ENCODE results near the gene FFAR1. TPM values are rescaled to one million over a fixed set of nuclear protein-coding genes. Genes with fewer than 3 reads are reported as not detected.

The FFAR1 gene
- total RNA-seq (2014; rRNA removed; shearing (Covaris generic); ENCODE audit: low replicate concordance), result 1.7 and 6.1 TPM in 2 replicates

GRCh38 chr19:35347171-35347929, at the start of gene FFAR1:
TSS of gene FFAR1 (plus strand) at chr19:35347902. CDS start at chr19:35351552, 3,650 bp downstream.
- in situ Hi-C loops (cut with HindIII; ENCODE audit: low pct_unique_long_range_greater_than_20kb, low sequenced_read_pairs), result no loop called here
- DNase-seq (ENCODE audit: low read depth), result no peak

- no peak for DNase-seq (ENCODE audit: low read depth)
- in situ Hi-C loops (cut with HindIII; ENCODE audit: low pct_unique_long_range_greater_than_20kb, low sequenced_read_pairs), result no loop called here
Observed at GRCh38 chr19:35297922-35298321, 49.8 kb upstream of the FFAR1 start.

GRCh38 chr19:35298561-35298972, 49.1 kb upstream of the FFAR1 start:
- in situ Hi-C loops (cut with HindIII; ENCODE audit: low pct_unique_long_range_greater_than_20kb, low sequenced_read_pairs), result no loop called here

GRCh38 chr19:35299523-35300338, 48.0 kb upstream of the FFAR1 start:
- DNase-seq (ENCODE audit: low read depth), result no peak
- in situ Hi-C loops (cut with HindIII; ENCODE audit: low pct_unique_long_range_greater_than_20kb, low sequenced_read_pairs), result no loop called here

More at GRCh38 chr19:35298561-35298972, 49.1 kb upstream of the FFAR1 start:
- DNase-seq (ENCODE audit: low read depth), result no peak

- no peak for DNase-seq (ENCODE audit: low read depth)
- in situ Hi-C loops (cut with HindIII; ENCODE audit: low pct_unique_long_range_greater_than_20kb, low sequenced_read_pairs), result no loop called here
Observed at GRCh38 chr19:35300339-35300649, 47.4 kb upstream of the FFAR1 start.

- in situ Hi-C loops (cut with HindIII; ENCODE audit: low pct_unique_long_range_greater_than_20kb, low sequenced_read_pairs), result no loop called here
- DNase-seq (ENCODE audit: low read depth), result no peak
Observed at GRCh38 chr19:35301961-35302360, 45.7 kb upstream of the FFAR1 start.

- no peak for DNase-seq (ENCODE audit: low read depth)
- in situ Hi-C loops (cut with HindIII; ENCODE audit: low pct_unique_long_range_greater_than_20kb, low sequenced_read_pairs), result no loop called here
Observed at GRCh38 chr19:35302446-35302845, 45.3 kb upstream of the FFAR1 start.

GRCh38 chr19:35303357-35303915, 44.3 kb upstream of the FFAR1 start:
- DNase-seq (ENCODE audit: low read depth), result no peak
- in situ Hi-C loops (cut with HindIII; ENCODE audit: low pct_unique_long_range_greater_than_20kb, low sequenced_read_pairs), result no loop called here

- DNase-seq (ENCODE audit: low read depth), result no peak
- in situ Hi-C loops (cut with HindIII; ENCODE audit: low pct_unique_long_range_greater_than_20kb, low sequenced_read_pairs), result no loop called here
Observed at GRCh38 chr19:35304036-35304435, 43.7 kb upstream of the FFAR1 start.

- no peak for DNase-seq (ENCODE audit: low read depth)
- in situ Hi-C loops (cut with HindIII; ENCODE audit: low pct_unique_long_range_greater_than_20kb, low sequenced_read_pairs), result no loop called here
Observed at GRCh38 chr19:35305181-35305580, 42.5 kb upstream of the FFAR1 start.

- in situ Hi-C loops (cut with HindIII; ENCODE audit: low pct_unique_long_range_greater_than_20kb, low sequenced_read_pairs), result no loop called here
- DNase-seq (ENCODE audit: low read depth), result no peak
Observed at GRCh38 chr19:35306473-35307246, 41.0 kb upstream of the FFAR1 start.

- no peak for DNase-seq (ENCODE audit: low read depth)
- in situ Hi-C loops (cut with HindIII; ENCODE audit: low pct_unique_long_range_greater_than_20kb, low sequenced_read_pairs), result no loop called here
Observed at GRCh38 chr19:35307931-35308330, 39.8 kb upstream of the FFAR1 start.

- DNase-seq (ENCODE audit: low read depth), result no peak
- in situ Hi-C loops (cut with HindIII; ENCODE audit: low pct_unique_long_range_greater_than_20kb, low sequenced_read_pairs), result no loop called here
Observed at GRCh38 chr19:35308910-35309309, 38.8 kb upstream of the FFAR1 start.

GRCh38 chr19:35309481-35310279, 38.0 kb upstream of the FFAR1 start:
- peak; percentile 92 for DNase-seq (ENCODE audit: low read depth)
- in situ Hi-C loops (cut with HindIII; ENCODE audit: low pct_unique_long_range_greater_than_20kb, low sequenced_read_pairs), result no loop called here

GRCh38 chr19:35310331-35310730, 37.4 kb upstream of the FFAR1 start:
- DNase-seq (ENCODE audit: low read depth), result no peak
- in situ Hi-C loops (cut with HindIII; ENCODE audit: low pct_unique_long_range_greater_than_20kb, low sequenced_read_pairs), result no loop called here

GRCh38 chr19:35310811-35311465, 36.8 kb upstream of the FFAR1 start:
- in situ Hi-C loops (cut with HindIII; ENCODE audit: low pct_unique_long_range_greater_than_20kb, low sequenced_read_pairs), result no loop called here
- no peak for DNase-seq (ENCODE audit: low read depth)

GRCh38 chr19:35311901-35312665, 35.6 kb upstream of the FFAR1 start:
- in situ Hi-C loops (cut with HindIII; ENCODE audit: low pct_unique_long_range_greater_than_20kb, low sequenced_read_pairs), result no loop called here

More at GRCh38 chr19:35311901-35312665, 35.6 kb upstream of the FFAR1 start:
- no peak for DNase-seq (ENCODE audit: low read depth)
